Kidney epithelial cell (primary cell): ENCODE measurements around the gene GTPBP3. TPM values are rescaled to one million over a fixed set of nuclear protein-coding genes. Genes with fewer than 3 reads are reported as not detected.

Experiments used
- DNase-seq: peaks from one replicate; pipeline ENCODE4 v3.0.0-alpha.2; 2010; ENCODE audit warnings: low read depth
- H3K27me3 ChIP-seq: 2 replicates; pipeline ENCODE4 v1.6.0; 2011; ENCODE audit warnings: low read length; ENCODE audit not compliant: control insufficient read depth, insufficient read depth
- H3K36me3 ChIP-seq: 2 replicates; pipeline ENCODE4 v1.5.1; 2011; ENCODE audit warnings: low read length; ENCODE audit not compliant: control insufficient read depth, insufficient read depth
- H3K4me3 ChIP-seq: 2 replicates; pipeline ENCODE4 v1.5.1; 2011; ENCODE audit warnings: low read depth, mild to moderate bottlenecking, control low read depth, low read length
- total RNA-seq: library from RNA; depleted of rRNA; stranded (reverse); fragments of >200 nt; gene quantifications from 2 replicates; pipeline ENCODE4 v1.2.3, GENCODE V29; 2015
- TF ChIP-seq, protein P1 (sequence below): IDR thresholded peaks from 2 replicates; pipeline ENCODE4 v1.5.1; 2011; ENCODE audit warnings: mild to moderate bottlenecking, moderate library complexity, low read length, control low read depth, inconsistent platforms; ENCODE audit not compliant: insufficient read depth, poor library complexity, severe bottlenecking

Gene GTPBP3
- total RNA-seq, 1 donor from 2014 or later, result 31.8 TPM

DNA sequence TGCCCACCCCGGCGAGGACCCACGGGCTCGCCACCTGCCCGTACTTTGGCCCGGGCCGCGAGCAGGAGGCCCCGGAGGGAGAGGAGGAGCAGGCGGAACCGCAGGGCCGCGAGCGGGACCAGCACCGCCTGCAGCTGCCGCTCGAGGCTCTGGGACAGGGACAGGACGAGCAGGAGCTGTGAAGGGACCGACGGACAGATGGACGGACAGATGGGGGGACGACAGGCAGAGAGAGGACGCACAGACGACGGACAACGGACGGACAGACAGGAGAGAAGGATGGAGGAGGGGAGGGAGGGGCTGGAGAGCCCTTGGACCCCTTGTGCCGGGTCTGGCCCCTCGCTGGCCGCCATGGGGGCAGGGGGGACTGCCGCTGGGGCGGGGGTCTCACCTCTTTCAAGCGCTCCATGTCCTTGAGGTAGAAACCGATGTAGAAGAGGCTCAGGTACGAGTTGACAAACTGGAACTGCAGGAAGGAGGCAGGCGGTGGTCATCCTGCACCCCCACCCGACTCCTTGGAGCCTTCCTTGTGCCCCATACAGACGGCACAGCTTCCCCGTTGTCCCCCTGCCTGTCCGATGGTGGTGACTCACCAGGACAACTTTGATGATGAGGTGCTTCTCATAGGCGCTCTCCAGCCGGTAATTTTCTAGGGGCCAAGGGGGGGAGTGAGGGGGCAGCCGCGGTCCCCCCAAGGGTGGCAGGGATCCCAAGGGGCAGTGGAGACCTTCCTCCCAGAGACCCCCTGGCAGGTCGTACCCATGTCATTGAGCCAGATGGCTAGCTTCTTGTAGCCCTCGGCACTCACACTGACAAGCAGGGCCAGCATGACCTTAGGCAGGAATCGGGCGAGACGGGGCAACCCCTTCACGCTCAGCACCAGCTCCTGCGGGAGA is 7.7 kb upstream of the GTPBP3 start:
- TF ChIP-seq, protein P1, sequence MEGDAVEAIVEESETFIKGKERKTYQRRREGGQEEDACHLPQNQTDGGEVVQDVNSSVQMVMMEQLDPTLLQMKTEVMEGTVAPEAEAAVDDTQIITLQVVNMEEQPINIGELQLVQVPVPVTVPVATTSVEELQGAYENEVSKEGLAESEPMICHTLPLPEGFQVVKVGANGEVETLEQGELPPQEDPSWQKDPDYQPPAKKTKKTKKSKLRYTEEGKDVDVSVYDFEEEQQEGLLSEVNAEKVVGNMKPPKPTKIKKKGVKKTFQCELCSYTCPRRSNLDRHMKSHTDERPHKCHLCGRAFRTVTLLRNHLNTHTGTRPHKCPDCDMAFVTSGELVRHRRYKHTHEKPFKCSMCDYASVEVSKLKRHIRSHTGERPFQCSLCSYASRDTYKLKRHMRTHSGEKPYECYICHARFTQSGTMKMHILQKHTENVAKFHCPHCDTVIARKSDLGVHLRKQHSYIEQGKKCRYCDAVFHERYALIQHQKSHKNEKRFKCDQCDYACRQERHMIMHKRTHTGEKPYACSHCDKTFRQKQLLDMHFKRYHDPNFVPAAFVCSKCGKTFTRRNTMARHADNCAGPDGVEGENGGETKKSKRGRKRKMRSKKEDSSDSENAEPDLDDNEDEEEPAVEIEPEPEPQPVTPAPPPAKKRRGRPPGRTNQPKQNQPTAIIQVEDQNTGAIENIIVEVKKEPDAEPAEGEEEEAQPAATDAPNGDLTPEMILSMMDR, result no peak
- Histone ChIP-seq H3K27me3 (peaks cover 11% of the 10 kb centered on the region), H3K4me3 (no peak overlapping the region), H3K36me3 (peaks cover 1% of the 10 kb centered on the region)
- DNase-seq, result no peak

DNA sequence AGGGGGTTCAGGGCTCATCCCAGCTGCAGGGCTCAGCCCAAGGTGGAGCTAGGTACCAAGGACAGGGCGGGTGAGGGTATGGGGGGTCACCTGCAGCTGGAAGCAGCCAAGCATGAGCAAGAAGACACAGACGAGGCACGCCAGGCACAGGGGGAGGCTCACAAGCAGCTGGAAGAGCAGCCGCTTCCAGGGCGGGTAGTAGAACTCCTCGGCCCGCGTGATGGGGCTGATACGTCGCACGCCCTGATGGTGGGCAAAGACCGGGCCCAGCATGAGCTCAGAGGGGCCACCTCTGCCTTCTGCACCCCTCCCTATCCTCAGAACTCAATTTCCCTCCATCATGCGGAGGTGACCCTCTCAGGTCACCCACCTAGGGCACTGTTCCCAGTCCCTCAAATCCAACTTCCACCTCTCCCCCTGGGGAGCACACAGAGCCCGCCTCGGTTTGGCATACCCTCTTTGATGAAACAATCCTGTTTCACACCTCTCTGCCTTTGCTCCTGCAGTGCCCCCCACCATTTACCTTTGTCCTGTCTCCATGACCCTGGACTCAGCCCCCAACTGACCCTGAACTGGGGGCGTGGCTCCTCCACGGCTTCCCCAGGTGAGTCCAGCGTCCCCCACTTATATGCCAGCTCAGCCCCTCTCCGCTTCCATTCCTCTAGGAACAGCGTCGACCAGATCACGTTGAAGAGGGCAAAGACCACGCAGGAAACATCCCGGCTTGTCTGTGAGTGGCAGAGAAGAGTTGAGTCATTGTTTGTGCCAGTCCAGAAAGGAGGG is 6.9 kb upstream of the GTPBP3 start:
- peaks cover 1% of the 10 kb centered on the region for H3K36me3 ChIP-seq
- no peak for DNase-seq
- H3K27me3 ChIP-seq, result peaks cover 11% of the 10 kb centered on the region
- TF ChIP-seq, protein P1, result no peak
- no peak overlapping the region for H3K4me3 ChIP-seq

DNA sequence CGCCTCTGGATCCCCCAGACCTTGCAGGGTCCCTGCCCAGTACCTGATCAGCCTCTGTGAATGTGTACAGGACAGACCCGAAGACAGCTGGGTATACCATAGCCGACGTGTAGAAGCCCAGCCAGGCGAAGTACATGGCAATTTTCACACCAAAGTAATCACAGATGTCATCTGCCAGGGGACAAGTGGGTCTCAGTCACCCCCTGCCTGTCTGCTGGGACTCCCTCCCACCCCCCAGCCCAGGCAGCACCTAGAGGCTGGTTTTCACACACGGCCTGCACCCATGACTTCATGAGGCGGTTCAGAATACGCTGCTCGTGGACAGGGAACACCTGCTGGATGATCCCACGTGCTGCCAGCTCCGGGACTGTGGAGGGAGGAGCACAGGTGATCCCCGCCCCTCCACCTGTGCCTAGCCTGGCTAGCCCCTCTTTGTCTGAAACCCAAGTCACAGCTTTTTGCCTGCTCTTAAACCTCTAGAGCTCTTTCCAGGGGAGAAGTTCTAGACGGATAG is 6.3 kb upstream of the GTPBP3 start:
- DNase-seq, result no peak
- TF ChIP-seq, protein P1, result no peak
- peaks cover 1% of the 10 kb centered on the region for H3K36me3 ChIP-seq
- H3K27me3 ChIP-seq, result peaks cover 11% of the 10 kb centered on the region
- no peak overlapping the region for H3K4me3 ChIP-seq

DNA sequence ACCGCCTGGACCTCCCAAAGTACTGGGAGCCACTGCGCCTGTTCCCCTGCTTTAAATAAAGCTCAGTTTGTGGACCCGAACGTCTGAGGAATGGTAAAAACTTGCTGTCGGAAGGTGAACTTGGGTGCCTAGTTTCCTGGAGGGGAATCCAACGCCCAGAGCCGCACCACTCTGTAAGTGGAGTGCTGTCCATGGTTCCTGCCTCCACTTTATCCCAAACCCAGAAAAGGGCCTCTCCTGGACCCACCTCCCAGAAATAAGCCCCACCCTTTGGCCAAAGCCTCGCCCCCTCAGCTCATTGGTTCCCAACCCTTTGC is 5.0 kb upstream of the GTPBP3 start:
- peaks cover 11% of the 10 kb centered on the region for H3K27me3 ChIP-seq
- no peak for DNase-seq

DNA sequence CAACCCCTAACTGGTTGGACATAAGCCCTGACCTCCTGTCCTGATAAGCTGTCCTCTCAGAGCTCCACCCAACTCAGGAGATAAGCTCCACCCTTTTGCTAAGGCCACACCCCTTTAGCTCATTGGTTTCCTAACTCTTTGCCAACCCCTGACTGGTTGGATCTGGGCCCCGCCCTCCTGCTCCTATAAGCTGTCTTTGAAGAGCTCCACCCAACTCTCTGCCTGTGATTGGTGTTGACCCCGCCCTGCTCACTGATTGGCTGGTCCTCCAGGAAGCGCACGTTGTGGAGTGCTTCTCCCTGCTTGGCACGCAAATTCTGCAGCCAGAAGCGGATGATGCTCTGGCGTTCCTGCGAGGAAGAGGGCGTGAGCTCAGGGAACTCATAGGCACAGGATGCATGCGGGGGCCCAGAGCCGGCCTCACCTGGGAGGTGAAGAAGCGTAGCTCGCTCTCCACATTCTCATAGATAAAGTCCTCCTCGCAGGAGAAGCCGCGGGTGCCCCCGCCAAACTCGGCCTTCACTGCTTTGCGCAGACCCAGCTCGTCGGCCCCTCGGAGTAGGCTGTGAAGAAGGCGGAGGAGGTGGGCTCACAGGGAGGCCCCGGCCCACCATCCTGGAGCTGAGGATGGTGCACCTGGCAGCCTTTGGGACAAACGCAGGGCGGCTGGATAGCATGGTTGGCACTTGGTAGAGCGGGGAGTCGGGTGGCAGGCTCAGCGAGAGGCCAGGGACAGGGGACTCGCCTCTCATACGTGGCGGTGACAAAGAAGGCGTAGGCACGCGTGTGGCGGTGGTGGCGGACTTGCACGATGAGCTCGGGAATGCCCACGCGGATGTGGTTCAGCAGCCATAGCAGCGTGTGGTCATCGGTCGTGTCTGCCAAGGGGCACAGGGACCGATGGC is 4.4 kb upstream of the GTPBP3 start:
- Histone ChIP-seq H3K27me3 (peaks cover 11% of the 10 kb centered on the region), H3K4me3 (no peak overlapping the region), H3K36me3 (peaks cover 1% of the 10 kb centered on the region)
- TF ChIP-seq, protein P1, result no peak
- no peak for DNase-seq

More for the DNA sequence above, 5.0 kb upstream of the GTPBP3 start:
- no peak overlapping the region for H3K4me3 ChIP-seq
- TF ChIP-seq, protein P1, result no peak
- H3K36me3 ChIP-seq, result peaks cover 1% of the 10 kb centered on the region
